ENCODE data around the gene PLD3.

DNA sequence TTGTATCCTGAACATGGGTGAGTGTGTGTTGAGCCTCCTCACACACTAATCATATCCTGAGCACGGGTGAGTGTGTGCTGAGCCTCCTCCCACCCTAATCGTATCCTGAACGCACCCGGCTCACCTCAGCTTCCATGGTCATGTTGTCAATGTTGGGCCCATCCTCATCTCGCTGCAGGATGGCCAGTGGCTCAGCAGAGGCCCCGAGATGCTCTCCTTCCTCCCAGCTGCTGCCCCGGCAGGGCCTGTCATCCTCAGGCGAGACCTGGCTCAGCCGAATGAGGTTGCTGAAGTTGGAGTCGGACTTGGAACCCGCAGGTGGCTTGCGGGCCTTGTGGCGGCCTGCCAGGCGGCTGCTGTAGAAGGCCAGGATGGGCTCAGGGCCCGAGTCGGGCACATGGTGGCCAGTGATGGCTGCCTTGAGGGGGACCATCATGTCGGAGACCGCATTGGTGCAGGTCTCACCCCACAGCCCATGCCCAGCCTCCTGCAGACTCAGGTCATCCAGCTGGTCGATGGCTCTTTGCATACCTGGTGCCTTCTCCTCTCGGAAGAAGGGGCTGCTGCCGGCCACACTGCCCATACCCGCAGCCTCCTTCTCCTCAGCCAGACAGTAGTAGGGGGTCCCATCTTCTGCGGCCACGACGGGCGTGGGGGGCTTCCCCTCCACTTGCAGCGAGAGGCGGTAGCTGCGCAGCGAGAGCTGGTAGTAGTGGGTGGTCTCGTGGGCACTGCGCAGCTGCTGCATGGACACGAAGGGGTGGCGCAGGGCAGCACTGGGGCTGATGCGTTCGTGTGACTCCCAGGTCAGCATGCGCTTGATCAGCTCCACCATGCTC, 31.9 kb downstream of the PLD3 start:
- TF ChIP-seq EZH2 (IDR thresholded peaks at IDR 0.05; ENCODE audit: insufficient read depth, poor library complexity, severe bottlenecking) (no peak), EZH2phosphoT487 (IDR thresholded peaks at IDR 0.05; ENCODE audit: insufficient read depth, low read depth) (no peak)
